Panc1 (cell line): Measurements from ENCODE around the gene PPDPF. TPM values are rescaled to one million over a fixed set of nuclear protein-coding genes. Genes with fewer than 3 reads are reported as not detected.

Experiments
- ATAC-seq: fragments of 200-7000 bp; cut with Tn5 transposase; 2 replicates; pipeline ENCODE4 v1.9.1; 2020; ENCODE audit warnings: mild to moderate bottlenecking, moderate library complexity
- BruUV-seq: library from RNA; stranded (reverse); fragments of 400-500 nt; replicated peaks from 2 replicates; lab custom pipeline; 2021; lab: Mats Ljungman, UMichigan
- CTCF ChIA-PET: fragments of 300-600 bp; sonication (Branson Sonifier 250); formaldehyde crosslinking; loops from one replicate; lab custom pipeline; 2022; ENCODE audit warnings: antibody characterized with exemption; lab: Charles Lee
- POLR2A ChIA-PET: fragments of 300-600 bp; sonication (Branson Sonifier 250); formaldehyde crosslinking; loops from one replicate; lab custom pipeline; 2022; ENCODE audit warnings: antibody characterized with exemption; lab: Charles Lee
- DNase-seq: peaks from one replicate; pipeline ENCODE4 v3.0.0-alpha.2; 2010; ENCODE audit warnings: low read depth, low spot score
- H3K27ac ChIP-seq: 2 replicates; pipeline ENCODE4 v1.5.1; 2011; ENCODE audit warnings: mild to moderate bottlenecking, low read length, inconsistent platforms
- H3K27me3 ChIP-seq: fragments of 200-500 bp; sonication (Bioruptor generic); 2 replicates; pipeline ENCODE4 v1.6.0; 2014; ENCODE audit warnings: low read length, inconsistent platforms; ENCODE audit not compliant: control insufficient read depth, insufficient read depth
- H3K36me3 ChIP-seq: fragments of 200-500 bp; sonication (Bioruptor generic); 2 replicates; pipeline ENCODE4 v1.5.1; 2014; ENCODE audit warnings: inconsistent platforms, mild to moderate bottlenecking, low read length, moderate library complexity; ENCODE audit not compliant: control insufficient read depth, insufficient read depth
- H3K4me1 ChIP-seq: 2 replicates; pipeline ENCODE4 v1.5.1; 2011; ENCODE audit warnings: inconsistent platforms, mild to moderate bottlenecking, low read length, moderate library complexity; ENCODE audit not compliant: control insufficient read depth, insufficient read depth
- H3K4me3 ChIP-seq, 2 experiments: 2 replicates each; pipeline ENCODE4 v1.5.1; 2011 to 2012; ENCODE audit warnings: low read depth in 2 of 2, low read length in 2 of 2, mild to moderate bottlenecking in 2 of 2, inconsistent platforms in 1 of 2, moderate library complexity in 1 of 2
- H3K9me3 ChIP-seq: fragments of 200-500 bp; sonication (Bioruptor generic); 2 replicates; pipeline ENCODE4 v1.5.1; 2014; ENCODE audit warnings: low read depth, mild to moderate bottlenecking, inconsistent platforms, low read length, moderate library complexity; ENCODE audit not compliant: control insufficient read depth, insufficient read depth
- CTCF ChIP-seq: fragments of 450-650 bp; IDR thresholded peaks from 2 replicates; pipeline ENCODE4 v1.5.1; 2017; ENCODE audit warnings: mild to moderate bottlenecking
- POLR2AphosphoS5 ChIP-seq: IDR thresholded peaks from 2 replicates; pipeline ENCODE4 v1.6.1; 2012; ENCODE audit warnings: mild to moderate bottlenecking, low read depth, low read length, moderate library complexity
- SIN3A ChIP-seq: IDR thresholded peaks from 2 replicates; pipeline ENCODE4 v1.6.1; 2012; ENCODE audit warnings: low read depth, mild to moderate bottlenecking, low read length, moderate library complexity, borderline replicate concordance; ENCODE audit not compliant: insufficient read depth
- TCF7L2 ChIP-seq: IDR thresholded peaks from 2 replicates; pipeline ENCODE4 v1.6.1; 2011; ENCODE audit warnings: mild to moderate bottlenecking, low read depth, low read length, inconsistent platforms
- in situ Hi-C: cut with HindIII; loops from 2 replicates; pipeline ENCODE4 v1.10.0; 2016; ENCODE audit warnings: low sequenced_read_pairs, low pct_unique_long_range_greater_than_20kb
- intact Hi-C: fragments of 100-400 bp; cut with micrococcal nuclease; formaldehyde crosslinking; loops from one replicate; pipeline ENCODE4 v1.10.0; 2022; ENCODE audit not compliant: unreplicated experiment
- total RNA-seq: library from RNA; stranded (reverse); gene quantifications from one replicate; pipeline ENCODE4 v1.2.1, GENCODE V29; 2021; ENCODE audit not compliant: unreplicated experiment
- TF ChIP-seq, protein P1 (sequence below), 2 experiments: IDR thresholded peaks; 2 replicates each; pipeline ENCODE4 v1.6.1; 2011 to 2012; ENCODE audit warnings: low read depth in 2 of 2, control low read depth in 1 of 2, low read length in 1 of 2, mild to moderate bottlenecking in 1 of 2, moderate library complexity in 1 of 2; ENCODE audit not compliant: insufficient read depth in 1 of 2

Gene PPDPF
- total RNA-seq, 1 experiment from 2014 or later: 241 TPM

- no TSS peak for BruUV-seq
- in situ Hi-C loops (no loop called here), intact Hi-C loops (no loop called here)
- CTCF ChIA-PET: no interaction called here
- POLR2A ChIA-PET: no interaction called here
- Histone ChIP-seq H3K4me3 (no peak overlapping the region), H3K4me1 (peaks cover 8% of the 10 kb centered on the region), H3K36me3 (no peaks in the 10 kb centered on the region), H3K27ac (no peak overlapping the region), H3K27me3 (no peaks in the 10 kb centered on the region), H3K9me3 (no peaks in the 10 kb centered on the region)
- no peak for DNase-seq
- ATAC-seq: no peak
- TF ChIP-seq CTCF (no peak), POLR2AphosphoS5 (no peak), SIN3A (no peak), TCF7L2 (no peak)
- TF ChIP-seq, protein P1, sequence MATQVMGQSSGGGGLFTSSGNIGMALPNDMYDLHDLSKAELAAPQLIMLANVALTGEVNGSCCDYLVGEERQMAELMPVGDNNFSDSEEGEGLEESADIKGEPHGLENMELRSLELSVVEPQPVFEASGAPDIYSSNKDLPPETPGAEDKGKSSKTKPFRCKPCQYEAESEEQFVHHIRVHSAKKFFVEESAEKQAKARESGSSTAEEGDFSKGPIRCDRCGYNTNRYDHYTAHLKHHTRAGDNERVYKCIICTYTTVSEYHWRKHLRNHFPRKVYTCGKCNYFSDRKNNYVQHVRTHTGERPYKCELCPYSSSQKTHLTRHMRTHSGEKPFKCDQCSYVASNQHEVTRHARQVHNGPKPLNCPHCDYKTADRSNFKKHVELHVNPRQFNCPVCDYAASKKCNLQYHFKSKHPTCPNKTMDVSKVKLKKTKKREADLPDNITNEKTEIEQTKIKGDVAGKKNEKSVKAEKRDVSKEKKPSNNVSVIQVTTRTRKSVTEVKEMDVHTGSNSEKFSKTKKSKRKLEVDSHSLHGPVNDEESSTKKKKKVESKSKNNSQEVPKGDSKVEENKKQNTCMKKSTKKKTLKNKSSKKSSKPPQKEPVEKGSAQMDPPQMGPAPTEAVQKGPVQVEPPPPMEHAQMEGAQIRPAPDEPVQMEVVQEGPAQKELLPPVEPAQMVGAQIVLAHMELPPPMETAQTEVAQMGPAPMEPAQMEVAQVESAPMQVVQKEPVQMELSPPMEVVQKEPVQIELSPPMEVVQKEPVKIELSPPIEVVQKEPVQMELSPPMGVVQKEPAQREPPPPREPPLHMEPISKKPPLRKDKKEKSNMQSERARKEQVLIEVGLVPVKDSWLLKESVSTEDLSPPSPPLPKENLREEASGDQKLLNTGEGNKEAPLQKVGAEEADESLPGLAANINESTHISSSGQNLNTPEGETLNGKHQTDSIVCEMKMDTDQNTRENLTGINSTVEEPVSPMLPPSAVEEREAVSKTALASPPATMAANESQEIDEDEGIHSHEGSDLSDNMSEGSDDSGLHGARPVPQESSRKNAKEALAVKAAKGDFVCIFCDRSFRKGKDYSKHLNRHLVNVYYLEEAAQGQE (IDR thresholded peaks at IDR 0.05; ENCODE audit: insufficient read depth in 1 of 2, low read depth in 2 of 2, low read length in 1 of 2): no peak
Observed at GRCh38 chr20:63555661-63556381, 35.3 kb downstream of the PPDPF start.

DNA sequence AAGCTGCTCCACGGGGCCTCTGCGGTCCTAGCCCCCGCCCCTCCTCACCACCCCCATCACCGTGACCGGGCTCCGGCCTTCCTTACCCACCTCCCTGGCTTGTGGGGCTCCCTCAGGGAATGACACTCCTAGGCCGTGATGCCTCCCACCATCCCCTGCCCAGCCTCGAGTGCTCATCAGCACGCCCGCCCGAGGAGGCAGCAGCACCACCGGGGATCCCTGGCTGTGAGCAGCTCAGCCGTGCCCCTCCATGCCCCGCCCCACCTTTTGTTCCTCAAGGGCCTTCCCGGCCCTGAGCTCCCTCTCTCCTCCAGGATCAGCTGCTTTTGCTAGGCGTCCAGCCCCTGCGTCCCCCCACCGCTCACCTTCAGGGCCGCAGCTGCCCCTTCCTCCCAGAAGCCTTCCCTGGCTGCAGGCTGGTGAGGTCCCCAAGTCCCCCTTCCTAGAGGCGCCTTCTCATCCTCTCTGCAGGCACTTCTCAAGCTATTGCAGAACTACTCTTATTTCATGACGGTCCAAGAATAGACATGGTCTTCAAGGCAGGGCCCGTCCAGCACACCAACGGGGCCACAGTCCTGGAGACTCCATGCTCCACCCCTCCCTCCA lies 36.4 kb downstream of the PPDPF start:
- no peak overlapping the region for H3K27ac ChIP-seq
- no peaks in the 10 kb centered on the region for H3K27me3 ChIP-seq
- DNase-seq (no peak), ATAC-seq (no peak)
- no peak overlapping the region for H3K4me3 ChIP-seq
- H3K9me3 ChIP-seq: no peaks in the 10 kb centered on the region
- TF ChIP-seq CTCF (no peak), TCF7L2 (no peak), POLR2AphosphoS5 (no peak), SIN3A (no peak)
- TF ChIP-seq, protein P1 (IDR thresholded peaks at IDR 0.05; ENCODE audit: insufficient read depth in 1 of 2, low read depth in 2 of 2, low read length in 1 of 2): no peak
- in situ Hi-C loops: no loop called here
- POLR2A ChIA-PET: no interaction called here
- H3K4me1 ChIP-seq: peaks cover 8% of the 10 kb centered on the region
- intact Hi-C loops: no loop called here
- CTCF ChIA-PET: no interaction called here
- no peaks in the 10 kb centered on the region for H3K36me3 ChIP-seq
- no TSS peak for BruUV-seq
